Stimulated activated CD4-positive, alpha-beta T cell treated with anti-CD3 and anti-CD28 coated beads, Interleukin-12 subunit alpha, Interleukin-12 subunit beta, amount 100 ng/mL, for 48 hours (primary cell): Measurements from ENCODE around the gene LGR4.
"Not testable (repeated sequence)": the region's sequence is repeated elsewhere in the genome, so short reads cannot be mapped to it uniquely, and the experiment has no call there.

Experiments
- DNase-seq, 3 donors: peaks; one replicate each; pipeline ENCODE4 v3.0.0-alpha.2; 2020; ENCODE audit warnings: low read depth in 2 of 3, low spot score in 1 of 3

Gene LGR4

DNA sequence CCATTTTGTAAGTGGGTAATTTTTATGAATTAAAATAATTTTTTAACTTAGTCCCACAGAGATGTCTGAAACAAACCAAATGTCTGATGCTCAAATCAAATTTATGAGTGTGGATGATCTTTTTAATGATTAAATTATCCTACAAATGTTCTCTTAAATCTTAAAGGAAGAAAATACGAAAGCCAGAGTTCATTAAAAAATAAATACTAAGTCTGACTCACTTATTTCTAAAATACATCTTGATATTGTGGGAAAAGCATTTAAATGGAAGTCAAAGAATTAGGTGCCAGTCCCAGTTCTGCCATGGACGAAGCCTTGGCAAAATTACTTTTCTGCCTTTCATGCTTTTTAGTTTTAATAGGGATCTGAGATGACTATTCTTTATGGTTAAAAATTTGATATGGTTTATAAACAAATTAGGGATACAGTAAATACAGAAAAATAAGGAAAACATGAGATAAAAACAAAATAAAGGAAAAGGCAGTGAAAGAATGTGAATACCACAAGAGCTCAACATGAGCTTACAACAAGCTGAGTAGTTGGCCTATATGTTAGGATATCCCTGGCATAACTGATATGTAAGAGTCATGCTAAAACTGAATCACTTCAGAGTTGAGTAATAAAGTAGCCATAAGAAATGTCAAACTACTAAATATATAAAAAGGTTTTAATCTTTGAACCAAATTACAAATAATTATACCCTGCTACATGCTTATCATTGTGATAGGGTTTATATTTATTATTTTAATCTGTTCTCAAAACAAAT lies 118.8 kb downstream of the LGR4 start:
- no peak for DNase-seq

DNA sequence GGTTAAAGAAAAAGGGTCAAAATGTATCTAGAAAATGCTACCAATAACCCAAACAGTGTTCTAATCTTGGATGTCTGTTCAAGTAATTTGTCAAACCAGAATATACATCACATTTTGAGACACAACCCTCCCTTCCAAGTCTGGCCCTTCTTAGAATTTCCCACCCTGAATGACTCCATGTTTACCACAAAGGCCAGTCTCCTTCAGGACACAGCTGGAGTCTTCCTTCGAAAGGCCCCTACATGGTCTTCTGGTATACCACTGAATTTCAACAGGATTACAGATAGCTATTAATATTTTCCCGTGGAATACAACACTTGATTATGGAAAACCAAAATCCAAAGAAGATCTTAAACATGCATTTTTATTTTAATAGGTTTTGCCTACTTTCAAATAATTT lies 119.8 kb downstream of the LGR4 start:
- no peak for DNase-seq

DNA sequence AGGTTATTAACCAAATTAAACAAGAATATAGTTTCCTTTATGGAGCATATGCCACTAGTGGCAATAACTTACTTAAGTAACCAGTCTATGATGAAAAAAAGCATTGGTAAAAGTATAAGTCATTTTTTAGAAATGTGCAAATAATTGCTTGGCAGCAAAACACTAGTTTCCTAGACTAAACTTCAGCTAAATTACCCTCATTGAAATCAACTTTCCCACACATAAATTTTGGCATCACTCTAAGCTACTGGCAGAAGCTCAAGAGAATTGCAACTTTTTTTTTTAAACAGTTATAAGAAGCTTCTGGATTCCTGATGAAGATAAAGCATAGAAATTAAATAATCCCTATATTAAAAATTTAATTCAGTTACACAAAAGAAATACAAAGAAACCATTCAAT lies 122.1 kb downstream of the LGR4 start:
- no peak for DNase-seq

DNA sequence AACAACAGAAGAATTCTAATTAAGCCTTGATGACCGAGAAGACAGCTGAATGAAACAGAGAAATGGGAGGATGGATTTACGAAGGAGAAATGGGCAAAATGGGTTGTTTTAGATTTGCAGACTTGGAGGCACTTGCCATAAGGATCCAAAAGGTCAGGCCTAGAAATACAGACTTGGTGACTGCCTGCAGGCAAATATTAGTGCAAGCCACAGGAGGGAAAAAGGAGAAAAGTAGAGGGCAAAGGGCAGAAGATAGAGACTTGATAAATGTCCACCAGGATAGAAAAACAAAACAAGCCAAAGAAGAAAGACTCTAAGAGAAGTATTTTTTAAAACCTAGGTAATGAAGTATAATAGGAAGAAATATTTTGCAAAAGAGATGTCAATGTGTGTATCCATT lies 122.7 kb downstream of the LGR4 start:
- no peak for DNase-seq

DNA sequence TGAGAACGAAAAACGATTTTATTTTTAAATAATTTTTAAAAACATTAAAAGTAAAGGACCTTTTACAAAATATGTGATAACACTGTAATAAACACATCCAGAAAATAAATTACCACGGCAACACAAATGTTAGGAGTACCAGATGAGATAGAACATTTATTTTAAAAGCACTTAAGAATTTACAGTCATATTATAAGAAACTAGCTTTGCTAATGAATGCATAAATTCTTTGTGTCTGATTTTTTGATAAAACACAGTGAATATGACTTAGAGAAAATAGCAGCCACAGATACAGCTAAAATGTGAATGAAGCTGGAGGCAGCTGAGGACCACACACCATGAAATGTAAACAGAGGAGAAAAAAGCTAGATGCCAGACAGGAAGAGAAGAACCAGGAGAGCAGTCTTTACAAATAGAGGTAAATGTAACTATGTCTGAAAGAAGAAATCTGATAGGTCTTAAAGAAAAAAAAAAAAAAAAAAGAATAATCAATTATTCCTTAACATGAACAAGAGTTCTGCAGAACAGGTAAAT lies 124.2 kb downstream of the LGR4 start:
- no peak for DNase-seq

DNA sequence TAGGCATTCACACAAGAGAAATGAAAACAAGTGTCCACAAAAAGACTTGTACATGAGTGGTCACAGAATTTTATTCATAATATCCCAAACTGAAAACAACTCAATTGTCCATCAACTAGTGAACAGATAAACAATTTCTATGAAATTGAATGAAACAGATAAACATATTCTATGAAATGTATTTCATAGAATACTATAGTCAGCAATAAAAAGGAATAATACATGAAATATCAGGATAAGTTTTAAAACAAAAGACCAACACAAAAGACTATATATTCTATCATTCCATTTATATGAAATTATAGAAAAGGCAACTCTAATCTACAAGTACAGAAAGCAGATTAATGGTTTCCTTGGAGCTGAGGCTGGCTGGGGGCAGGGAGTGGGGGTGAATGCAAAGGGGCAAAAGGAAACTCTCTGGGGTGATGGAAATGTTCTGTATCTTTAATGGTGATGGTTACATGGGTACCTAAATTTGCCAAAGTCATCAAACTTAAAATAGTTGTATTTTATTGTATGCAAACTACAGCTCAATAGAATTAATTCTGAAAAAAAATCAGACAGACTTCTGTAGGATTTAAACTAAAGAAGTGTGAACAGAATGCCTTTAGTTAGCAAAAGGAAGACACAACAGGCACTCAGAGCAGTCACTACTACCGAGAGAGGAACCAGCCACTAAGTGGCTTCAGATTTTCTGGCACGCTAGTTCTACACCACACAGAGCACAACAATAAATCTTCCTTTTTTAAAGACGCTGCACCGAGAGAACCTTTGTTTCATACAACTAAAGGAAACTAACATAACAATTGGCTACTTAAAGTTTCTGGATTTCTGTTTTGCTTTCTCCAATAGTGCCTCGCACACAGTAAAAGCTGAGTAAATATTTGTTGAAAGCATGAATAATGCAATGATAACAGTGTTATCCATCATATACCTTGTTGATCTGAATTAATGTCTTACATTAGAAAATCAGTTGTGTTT lies 124.9 kb downstream of the LGR4 start:
- DNase-seq: no peak

DNA sequence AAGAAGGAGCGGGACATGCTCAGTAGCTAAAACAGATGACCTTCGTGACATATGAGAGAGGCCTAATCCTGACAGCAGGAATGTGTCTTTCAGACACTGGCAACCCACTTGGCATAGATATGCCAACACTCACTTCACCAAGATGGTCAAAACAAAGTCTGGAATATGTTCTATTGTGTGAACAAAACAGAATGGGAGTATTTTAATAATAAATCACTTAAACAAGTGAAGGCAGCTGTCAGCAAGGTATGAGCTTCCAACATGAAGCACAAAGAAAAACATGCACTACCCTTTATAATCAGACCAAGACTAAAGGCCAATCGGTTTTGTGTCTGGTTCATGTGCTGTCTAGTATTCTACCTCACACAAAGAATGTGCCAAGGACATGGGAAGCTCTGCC lies 132.6 kb downstream of the LGR4 start:
- no peak for DNase-seq

DNA sequence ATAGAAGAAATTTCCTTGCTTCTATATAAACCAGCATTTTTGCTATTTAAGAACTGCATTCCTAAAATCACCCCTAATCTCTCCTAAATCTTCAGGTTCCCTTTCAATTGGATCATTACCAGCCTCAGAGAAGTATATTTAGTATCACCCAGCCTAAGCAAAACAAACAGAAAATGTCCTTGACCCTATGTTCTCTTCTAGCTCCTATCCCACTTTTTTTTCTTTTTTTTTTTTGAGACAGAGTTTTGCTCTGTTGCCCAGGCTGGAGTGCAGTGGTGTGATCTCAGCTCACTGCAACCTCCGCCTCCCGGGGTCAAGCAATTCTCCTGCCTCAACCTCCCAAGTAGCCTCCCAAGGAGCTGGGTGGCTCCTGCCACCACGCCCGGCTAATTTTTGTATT lies 137.8 kb downstream of the LGR4 start:
- DNase-seq: not testable (repeated sequence)

DNA sequence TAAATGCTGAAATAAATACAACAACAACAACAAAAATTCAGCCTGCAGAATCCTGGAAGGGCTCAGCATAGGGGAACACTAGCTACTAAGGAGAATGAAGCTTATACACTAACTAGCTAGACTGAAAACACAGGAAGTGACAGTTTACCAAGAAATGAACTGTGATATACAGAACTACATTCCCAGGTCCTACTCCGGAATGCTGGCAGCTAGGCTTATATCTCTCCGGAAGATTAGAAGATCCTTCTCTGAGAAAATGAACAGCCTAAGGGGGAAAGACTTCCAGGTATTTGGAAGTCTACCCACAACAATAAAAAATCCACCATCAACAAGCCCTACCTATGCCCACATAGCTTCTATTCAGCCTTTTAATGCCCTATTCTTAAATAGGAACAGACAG lies 140.6 kb downstream of the LGR4 start:
- DNase-seq: no peak

DNA sequence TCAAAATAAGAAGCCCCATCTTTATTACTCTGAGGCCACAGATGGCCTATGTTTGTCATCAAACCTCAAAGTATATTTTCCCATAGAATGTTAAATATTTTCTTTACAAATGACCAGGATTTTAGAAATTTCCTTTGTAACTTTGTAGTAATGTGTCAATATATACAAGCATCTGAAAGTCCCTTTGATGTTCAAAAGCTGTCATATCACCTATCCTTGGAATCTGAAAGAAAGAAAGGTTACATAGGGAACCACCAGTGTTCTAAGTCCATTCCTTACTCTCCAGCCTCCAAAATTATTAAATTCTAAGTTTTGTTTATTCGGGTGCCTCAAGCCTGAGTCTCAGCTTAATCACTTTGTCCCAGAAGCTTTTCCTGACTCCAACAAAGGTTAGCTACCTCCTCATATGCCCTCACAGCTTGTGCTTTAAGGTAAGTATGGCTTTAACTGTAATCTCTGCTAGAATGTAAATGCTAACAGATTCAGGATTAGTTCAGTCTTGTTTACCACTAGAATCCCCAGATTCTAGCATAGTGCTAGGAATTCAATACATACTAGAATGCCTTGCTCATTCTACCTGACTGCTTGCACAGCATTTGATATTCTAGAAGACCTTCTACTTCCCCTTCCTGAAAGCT lies 141.8 kb downstream of the LGR4 start:
- no peak for DNase-seq

DNA sequence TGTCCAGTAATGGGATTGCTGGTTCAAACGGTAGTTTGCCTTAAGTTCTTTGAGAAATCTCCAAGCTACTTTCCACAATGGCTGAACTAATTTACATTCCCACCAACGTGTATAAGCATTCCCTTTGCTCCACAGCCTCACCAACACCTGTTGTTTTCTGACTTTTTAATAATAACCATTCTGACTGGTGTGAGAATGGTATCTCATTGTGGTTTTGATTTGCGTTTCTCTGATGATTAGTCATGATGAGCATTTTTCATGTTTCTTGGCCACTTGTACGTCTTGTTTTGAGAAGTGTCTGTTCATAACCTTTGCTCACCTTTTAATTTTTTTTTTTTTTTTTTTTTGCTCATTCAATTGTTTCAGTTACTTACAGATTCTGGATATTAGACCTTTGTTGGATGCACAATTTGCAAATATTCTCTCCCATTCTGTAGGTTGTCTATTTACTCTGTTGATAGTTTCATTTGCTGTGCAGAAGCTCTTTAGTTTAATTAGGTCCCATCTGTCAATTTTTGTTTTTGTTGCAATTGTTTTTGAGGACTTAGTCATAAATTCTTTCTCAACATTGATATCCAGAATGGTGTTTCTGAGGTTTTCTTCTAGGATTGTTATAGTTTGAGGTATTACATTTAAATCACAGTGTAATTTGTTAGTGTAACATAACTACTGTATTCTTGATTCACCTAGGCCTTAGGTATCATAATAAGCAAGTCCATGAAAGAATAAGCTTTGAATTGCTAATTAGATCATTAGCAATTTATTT lies 142.5 kb downstream of the LGR4 start:
- DNase-seq: no peak

DNA sequence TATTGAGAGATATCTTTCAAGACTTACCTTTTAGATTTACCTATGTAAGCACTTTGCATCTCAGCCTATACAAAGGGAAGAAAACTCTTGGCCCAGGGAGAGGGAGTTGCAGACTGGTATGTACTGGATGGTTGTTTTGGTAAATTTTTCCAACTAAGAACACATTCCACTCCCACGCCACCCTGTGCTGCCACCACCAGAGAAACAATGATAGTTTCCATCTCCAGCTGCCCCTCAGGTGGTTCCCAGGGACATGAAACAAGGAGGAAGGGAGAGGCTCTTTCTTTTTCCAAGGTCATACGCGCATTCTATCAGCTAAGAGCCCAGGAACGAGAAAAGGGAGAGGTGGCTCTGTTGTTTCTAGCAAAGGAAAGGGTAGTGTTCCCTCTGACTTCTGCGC lies 144.0 kb downstream of the LGR4 start:
- no peak for DNase-seq

DNA sequence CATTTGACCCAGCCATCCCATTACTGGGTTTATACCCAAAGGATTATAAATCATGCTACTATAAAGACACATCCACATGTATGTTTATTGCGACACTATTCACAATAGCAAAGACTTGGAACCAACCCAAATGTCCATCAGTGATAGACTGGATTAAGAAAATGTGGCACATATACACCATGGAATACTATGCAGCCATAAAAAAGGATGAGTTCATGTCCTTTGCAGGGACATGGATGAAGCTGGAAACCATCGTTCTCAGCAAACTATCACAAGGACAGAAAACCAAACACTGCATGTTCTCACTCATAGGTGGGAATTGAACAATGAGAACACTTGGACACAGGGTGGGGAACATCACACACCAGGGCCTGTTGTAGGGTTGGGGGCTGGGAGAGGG lies 145.5 kb downstream of the LGR4 start:
- not testable (repeated sequence) for DNase-seq

DNA sequence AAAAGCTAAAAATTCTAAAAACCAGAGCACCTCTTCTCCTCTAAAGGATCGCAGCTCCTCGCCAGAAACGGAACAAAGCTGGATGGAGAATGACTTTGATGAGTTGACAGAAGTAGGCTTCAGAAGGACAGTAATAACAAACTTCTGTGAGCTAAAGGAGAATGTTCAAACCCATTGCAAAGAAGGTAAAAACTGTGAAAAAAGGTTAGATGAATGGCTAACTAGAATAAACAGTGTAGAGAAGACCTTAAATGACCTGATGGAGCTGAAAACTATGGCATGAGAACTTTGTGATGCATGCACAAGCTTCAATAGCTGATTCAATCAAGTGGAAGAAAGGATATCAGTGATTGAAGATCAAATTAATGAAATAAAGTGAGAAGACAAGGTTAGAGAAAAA lies 150.4 kb downstream of the LGR4 start:
- DNase-seq: not testable (repeated sequence)

DNA sequence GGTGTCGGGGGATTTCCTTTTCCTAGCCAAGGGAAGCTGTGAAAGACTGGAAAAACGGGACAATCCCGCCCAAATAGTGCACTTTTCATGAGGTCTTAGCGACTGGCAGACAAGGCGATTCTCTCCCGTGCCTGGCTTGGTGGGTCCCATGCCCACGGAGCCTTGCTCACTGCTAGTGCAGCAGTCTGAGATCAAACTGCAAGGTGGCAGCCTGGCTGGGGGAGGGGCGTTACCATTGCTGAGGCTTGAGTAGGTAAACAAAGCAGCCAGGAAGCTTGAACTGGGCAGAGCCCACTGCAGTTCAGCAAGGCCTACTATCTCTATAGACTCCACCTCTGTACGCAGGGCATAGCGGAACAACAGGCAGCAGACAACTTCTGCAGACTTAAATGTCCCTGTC lies 151.2 kb downstream of the LGR4 start:
- DNase-seq: not testable (repeated sequence)

DNA sequence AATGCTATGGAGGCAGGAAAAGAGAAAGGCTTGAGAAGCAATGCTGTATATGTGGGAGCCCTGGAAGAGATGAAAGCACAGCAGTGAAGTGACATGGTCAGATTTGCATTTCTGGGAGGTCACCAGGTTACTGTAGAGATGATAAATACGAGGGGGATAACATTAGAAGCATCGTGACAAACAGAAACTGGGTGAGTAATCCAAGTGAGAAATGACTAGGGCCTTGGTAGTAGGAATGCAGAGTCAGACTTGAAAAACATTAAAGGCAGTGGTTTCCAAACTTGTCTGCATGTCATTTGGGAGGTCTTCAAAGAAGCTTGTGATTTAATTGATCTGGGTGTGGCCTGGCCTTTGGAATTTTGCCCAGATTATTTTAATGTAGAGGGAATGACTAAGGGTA lies 153.5 kb downstream of the LGR4 start:
- peak in 1 of 3 donors; percentile 6 for DNase-seq

DNA sequence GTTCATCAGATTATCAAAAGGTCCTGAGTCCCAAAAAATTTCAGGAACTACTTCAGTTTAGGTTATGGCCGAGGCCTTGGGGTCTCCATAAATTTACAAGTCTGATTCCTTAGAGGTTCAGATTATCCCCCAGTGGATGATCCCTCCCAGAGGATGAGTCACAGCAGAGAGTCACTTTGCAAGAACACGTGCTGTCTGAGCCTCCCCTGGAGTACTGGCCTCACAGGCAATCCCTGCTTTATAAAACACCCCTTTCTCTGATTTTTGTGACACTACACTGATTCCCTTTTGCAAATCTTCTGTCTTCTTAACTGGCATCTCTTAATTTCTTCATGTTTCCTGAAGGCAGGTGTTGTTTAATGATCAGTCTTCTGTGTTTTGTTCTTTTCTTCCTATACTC lies 154.8 kb downstream of the LGR4 start:
- no peak for DNase-seq
